IMR-90 (cell line): ENCODE results near the gene PPIA. TPM values are rescaled to one million over a fixed set of nuclear protein-coding genes. Genes with fewer than 3 reads are reported as not detected.

Experiments used
- ATAC-seq: fragments of 200-7000 bp; cut with Tn5 transposase; 2 replicates; pipeline ENCODE4 v1.9.1; 2020; ENCODE audit warnings: low read depth, mild to moderate bottlenecking, moderate library complexity
- BruUV-seq: library from RNA; stranded (reverse); fragments of 400-500 nt; replicated peaks from 2 replicates; lab custom pipeline; 2021; lab: Mats Ljungman, UMichigan
- CTCF ChIA-PET: fragments of 300-600 bp; formaldehyde crosslinking; extraction: SDS; loops from one replicate; lab custom pipeline; 2021; ENCODE audit warnings: antibody characterized with exemption; lab: Yijun Ruan, JAX
- POLR2A ChIA-PET: fragments of 300-600 bp; sonication (Branson Sonifier 250); formaldehyde crosslinking; loops from one replicate; lab custom pipeline; 2022; ENCODE audit warnings: antibody characterized with exemption; ENCODE audit not compliant: unreplicated experiment; lab: Charles Lee
- DNase-seq: peaks from one replicate; pipeline ENCODE4 v3.0.0; 2013
- H2AFZ ChIP-seq: replicated peaks from 2 replicates; pipeline ENCODE3; 2013; ENCODE audit warnings: low read length, mild to moderate bottlenecking; ENCODE audit not compliant: poor library complexity
- H2AK5ac ChIP-seq: 2 replicates; pipeline ENCODE4 v1.6.1; 2013; ENCODE audit warnings: low read depth, low read length, inconsistent platforms
- H2AK9ac ChIP-seq: replicated peaks from 2 replicates; pipeline ENCODE3; 2013; ENCODE audit warnings: mild to moderate bottlenecking, low read depth, low read length, moderate library complexity; ENCODE audit not compliant: poor library complexity
- H2BK120ac ChIP-seq: 2 replicates; pipeline ENCODE4 v1.6.1; 2013; ENCODE audit warnings: low read depth, low read length, inconsistent platforms
- H2BK15ac ChIP-seq: 3 replicates; pipeline ENCODE4 v1.6.1; 2013; ENCODE audit warnings: low read depth, low read length, inconsistent platforms
- H2BK20ac ChIP-seq: 2 replicates; pipeline ENCODE4 v1.6.1; 2013; ENCODE audit warnings: low read depth, mild to moderate bottlenecking, inconsistent platforms, low read length, moderate library complexity
- H2BK5ac ChIP-seq: 2 replicates; pipeline ENCODE4 v1.6.1; 2013; ENCODE audit warnings: mild to moderate bottlenecking, low read depth, low read length, inconsistent platforms; ENCODE audit not compliant: poor library complexity, severe bottlenecking
- H3K14ac ChIP-seq: replicated peaks from 2 replicates; pipeline ENCODE4 v1.6.1; 2013; ENCODE audit warnings: low read depth, low read length, inconsistent platforms
- H3K18ac ChIP-seq: 2 replicates; pipeline ENCODE4 v1.6.1; 2013; ENCODE audit warnings: low read depth, low read length, control low read depth
- H3K23ac ChIP-seq: 2 replicates; pipeline ENCODE4 v1.6.1; 2013; ENCODE audit warnings: low read depth, low read length, inconsistent platforms
- H3K27ac ChIP-seq: 2 replicates; pipeline ENCODE4 v1.5.1; 2013; ENCODE audit warnings: mild to moderate bottlenecking, control low read depth, low read length; ENCODE audit not compliant: insufficient read depth
- H3K27me3 ChIP-seq: 2 replicates; pipeline ENCODE4 v1.6.1; 2013; ENCODE audit warnings: low read length; ENCODE audit not compliant: control insufficient read depth, insufficient read depth
- H3K36me3 ChIP-seq: 2 replicates; pipeline ENCODE4 v1.6.1; 2013; ENCODE audit warnings: low read length, mixed read lengths; ENCODE audit not compliant: control insufficient read depth, insufficient read depth
- H3K4ac ChIP-seq: 2 replicates; pipeline ENCODE4 v1.6.1; 2013; ENCODE audit warnings: low read depth, low read length, inconsistent platforms
- H3K4me1 ChIP-seq: 2 replicates; pipeline ENCODE4 v1.6.1; 2013; ENCODE audit warnings: low read length, mixed read lengths; ENCODE audit not compliant: control insufficient read depth, insufficient read depth
- H3K4me2 ChIP-seq: 2 replicates; pipeline ENCODE4 v1.6.1; 2013; ENCODE audit warnings: low read depth, mild to moderate bottlenecking, control low read depth, low read length, moderate library complexity
- H3K4me3 ChIP-seq: 2 replicates; pipeline ENCODE4 v1.5.1; 2013; ENCODE audit warnings: low read depth, mild to moderate bottlenecking, control low read depth, low read length, moderate library complexity; ENCODE audit not compliant: insufficient read depth
- H3K56ac ChIP-seq: 2 replicates; pipeline ENCODE4 v1.6.1; 2013; ENCODE audit warnings: low read length, inconsistent platforms; ENCODE audit not compliant: insufficient read depth; ENCODE audit errors: extremely low read depth
- H3K79me1 ChIP-seq, 2 experiments: 2 replicates each; pipeline ENCODE4 v1.6.1; 2013; ENCODE audit warnings: low read length in 2 of 2, inconsistent platforms in 1 of 2, low read depth in 1 of 2
- H3K9ac ChIP-seq: 2 replicates; pipeline ENCODE4 v1.6.1; 2013; ENCODE audit warnings: low read depth, low read length, control low read depth
- H3K9me1 ChIP-seq: 2 replicates; pipeline ENCODE4 v1.6.1; 2013; ENCODE audit warnings: low read length, inconsistent platforms; ENCODE audit not compliant: insufficient read depth
- H3K9me3 ChIP-seq: 2 replicates; pipeline ENCODE4 v1.6.1; 2013; ENCODE audit warnings: low read length; ENCODE audit not compliant: control insufficient read depth, insufficient read depth
- H4K20me1 ChIP-seq: 2 replicates; pipeline ENCODE4 v1.6.1; 2013; ENCODE audit warnings: low read length, inconsistent platforms; ENCODE audit not compliant: insufficient read depth
- H4K5ac ChIP-seq: 2 replicates; pipeline ENCODE4 v1.6.1; 2013; ENCODE audit warnings: mild to moderate bottlenecking, low read depth, low read length, control low read depth
- H4K8ac ChIP-seq, 2 experiments: 2 replicates each; pipeline ENCODE4 v1.6.1; 2013; ENCODE audit warnings: low read depth in 2 of 2, low read length in 2 of 2, control low read depth in 1 of 2, inconsistent platforms in 1 of 2
- H4K91ac ChIP-seq: 2 replicates; pipeline ENCODE4 v1.6.1; 2013; ENCODE audit warnings: low read depth, low read length, inconsistent platforms; ENCODE audit not compliant: insufficient read depth
- POLR2A ChIP-seq: IDR thresholded peaks from 2 replicates; pipeline ENCODE4 v1.6.1; 2012; ENCODE audit warnings: mild to moderate bottlenecking, low read depth, low read length
- WGBS, 2 experiments: methylation state at CpG; one replicate each; pipeline versions ENCODE4 v1.1.5 to v1.1.7; 2013; ENCODE audit warnings: missing lambda C conversion rate in 2 of 2; ENCODE audit not compliant: insufficient read length in 1 of 2; ENCODE audit errors: extremely low coverage in 2 of 2; 5-methylcytosine and 5-hydroxymethylcytosine counted together
- dilution Hi-C: fragments of 300-500 bp; cut with HindIII; formaldehyde crosslinking; loops from one replicate; pipeline ENCODE4 v1.14.3; 2018; ENCODE audit warnings: low sequenced_read_pairs; ENCODE audit not compliant: unreplicated experiment
- in situ Hi-C: fragments of 300-500 bp; cut with MboI; formaldehyde crosslinking; loops from 3 replicates; pipeline ENCODE4 v1.14.3; 2019; ENCODE audit warnings: low sequenced_read_pairs, inconsistent platforms, mixed read lengths
- intact Hi-C: fragments of 100-400 bp; cut with micrococcal nuclease; formaldehyde crosslinking; loops from 2 replicates; pipeline ENCODE4 v1.10.0; 2022
- polyA plus RNA-seq, 3 experiments: library from polyadenylated mRNA; depleted of rRNA; stranded (reverse); fragments of >200 nt; gene quantifications; 2 replicates each; pipeline ENCODE4 v1.2.3, GENCODE V29; 2012; ENCODE audit warnings: low replicate concordance in 1 of 3
- total RNA-seq: library from RNA; depleted of rRNA; stranded (reverse); fragments of >200 nt; gene quantifications from 2 replicates; pipeline ENCODE4 v1.2.3, GENCODE V29; 2012
- TF ChIP-seq, protein P1 (sequence below): conservative IDR thresholded peaks from 2 replicates; pipeline ENCODE4 v1.5.1; 2012; ENCODE audit warnings: mild to moderate bottlenecking, low read depth, low read length, improper control_type of control experiment

The PPIA gene
- total and polyA plus RNA-seq, 2 of the 4 experiments (the other 2 are of a cell fraction): 3,396 to 4,883 TPM

GRCh38 chr7:44764665-44765578 is 31.6 kb upstream of the PPIA start:
- ChIA-PET CTCF (no interaction called here), POLR2A (no interaction called here)
- H3K23ac ChIP-seq: no peak overlapping the region
- ATAC-seq: no peak
- H3K27me3 ChIP-seq: no peaks in the 10 kb centered on the region
- H3K18ac ChIP-seq: no peak overlapping the region
- no peak for DNase-seq
- 89% methylated on average over 12 of the region's 22 CpGs; no CpG with 5 or more reads in 1 of the 2 experiments for WGBS, 2 experiments
- H4K5ac ChIP-seq: no peak overlapping the region
- in situ Hi-C loops (no loop called here), dilution Hi-C loops (no loop called here), intact Hi-C loops (no loop called here)
- H3K4me3 ChIP-seq: no peak overlapping the region
- H3K4ac ChIP-seq: no peak overlapping the region
- H3K4me2 ChIP-seq: no peak overlapping the region
- no peak overlapping the region for H3K14ac ChIP-seq
- no peak overlapping the region for H2AK5ac ChIP-seq
- peaks cover 20% of the 10 kb centered on the region for H3K9me1 ChIP-seq
- H4K8ac ChIP-seq: no peak overlapping the region
- H2BK15ac ChIP-seq: no peak overlapping the region
- H2AK9ac ChIP-seq: peak overlapping the region; percentile 59
- H3K56ac ChIP-seq: no peak overlapping the region
- H3K79me1 ChIP-seq: peaks cover 0 to 15% of the 10 kb centered on the region in 2 experiments; a peak in 3 of 4 replicates
- H3K9ac ChIP-seq: no peak overlapping the region
- no peak overlapping the region for H2AFZ ChIP-seq
- H4K20me1 ChIP-seq: peaks cover 6% of the 10 kb centered on the region
- no peak overlapping the region for H2BK120ac ChIP-seq
- H2BK5ac ChIP-seq: no peak overlapping the region
- BruUV-seq: no TSS peak
- H3K4me1 ChIP-seq: peaks cover 26% of the 10 kb centered on the region
- no peaks in the 10 kb centered on the region for H3K9me3 ChIP-seq
- TF ChIP-seq, protein P1, sequence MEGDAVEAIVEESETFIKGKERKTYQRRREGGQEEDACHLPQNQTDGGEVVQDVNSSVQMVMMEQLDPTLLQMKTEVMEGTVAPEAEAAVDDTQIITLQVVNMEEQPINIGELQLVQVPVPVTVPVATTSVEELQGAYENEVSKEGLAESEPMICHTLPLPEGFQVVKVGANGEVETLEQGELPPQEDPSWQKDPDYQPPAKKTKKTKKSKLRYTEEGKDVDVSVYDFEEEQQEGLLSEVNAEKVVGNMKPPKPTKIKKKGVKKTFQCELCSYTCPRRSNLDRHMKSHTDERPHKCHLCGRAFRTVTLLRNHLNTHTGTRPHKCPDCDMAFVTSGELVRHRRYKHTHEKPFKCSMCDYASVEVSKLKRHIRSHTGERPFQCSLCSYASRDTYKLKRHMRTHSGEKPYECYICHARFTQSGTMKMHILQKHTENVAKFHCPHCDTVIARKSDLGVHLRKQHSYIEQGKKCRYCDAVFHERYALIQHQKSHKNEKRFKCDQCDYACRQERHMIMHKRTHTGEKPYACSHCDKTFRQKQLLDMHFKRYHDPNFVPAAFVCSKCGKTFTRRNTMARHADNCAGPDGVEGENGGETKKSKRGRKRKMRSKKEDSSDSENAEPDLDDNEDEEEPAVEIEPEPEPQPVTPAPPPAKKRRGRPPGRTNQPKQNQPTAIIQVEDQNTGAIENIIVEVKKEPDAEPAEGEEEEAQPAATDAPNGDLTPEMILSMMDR: peak; percentile 12; the same call in 1 of the 2 replicates
- TF ChIP-seq POLR2A: no peak
- H3K36me3 ChIP-seq: peaks cover 70% of the 10 kb centered on the region
- H2BK20ac ChIP-seq: no peak overlapping the region
- H3K27ac ChIP-seq: no peak overlapping the region
- H4K91ac ChIP-seq: no peak overlapping the region
